Activated CD8-positive, alpha-beta memory T cell treated with anti-CD3 and anti-CD28 coated beads, Interleukin-2, amount 50 U/mL, for 4 hours (primary cell): ENCODE results near the gene CUL2.
"Not testable (repeated sequence)": the region's sequence is repeated elsewhere in the genome, so short reads cannot be mapped to it uniquely, and the experiment has no call there.

Source experiments
- DNase-seq: peaks from one replicate; pipeline ENCODE4 v3.0.0-alpha.2; 2020

The CUL2 gene

DNA sequence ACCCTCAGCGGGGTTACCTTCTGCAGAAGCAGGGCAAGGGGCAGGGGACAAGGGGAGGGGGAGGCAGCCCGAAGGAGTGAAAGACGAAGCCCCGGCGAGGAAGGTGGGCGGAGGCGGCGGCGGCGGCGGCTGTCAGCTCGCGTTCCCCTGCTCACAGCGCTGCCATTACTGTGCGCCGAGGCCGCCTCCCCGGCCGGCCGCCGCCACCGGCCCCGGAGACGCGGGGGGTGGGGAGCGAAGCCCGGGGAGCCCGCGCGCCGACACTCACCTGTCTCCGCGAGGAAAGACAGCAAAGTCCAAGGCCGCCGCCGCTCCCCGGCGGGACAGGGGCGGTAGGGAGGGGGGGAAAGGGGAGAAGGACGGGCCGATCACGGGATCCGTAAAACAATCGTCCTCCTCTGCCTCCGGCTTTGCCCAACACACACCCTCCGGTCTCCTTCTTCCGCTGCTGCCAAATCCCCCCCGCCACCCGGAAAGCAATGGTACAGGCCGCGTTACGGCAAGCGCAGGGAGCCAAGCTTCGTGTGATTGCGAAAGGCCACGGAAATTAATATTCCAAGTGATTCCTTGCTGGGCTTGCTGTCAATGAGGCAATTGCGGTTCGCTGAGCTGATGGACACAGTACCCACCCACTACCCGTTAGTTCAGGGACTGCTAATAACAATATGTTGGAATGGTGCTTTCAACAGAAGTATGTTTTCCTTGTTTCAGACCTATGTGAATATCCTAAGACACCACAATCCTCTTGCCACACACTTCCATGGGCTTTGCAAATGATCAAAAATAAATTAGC is at the start of gene CUL2:
Gene CUL2, minus strand, starts transcription at position 180 of the 793 bp plus-strand sequence. CDS start 19,024 bp downstream, outside the sequence.
- peak; percentile 90 for DNase-seq

DNA sequence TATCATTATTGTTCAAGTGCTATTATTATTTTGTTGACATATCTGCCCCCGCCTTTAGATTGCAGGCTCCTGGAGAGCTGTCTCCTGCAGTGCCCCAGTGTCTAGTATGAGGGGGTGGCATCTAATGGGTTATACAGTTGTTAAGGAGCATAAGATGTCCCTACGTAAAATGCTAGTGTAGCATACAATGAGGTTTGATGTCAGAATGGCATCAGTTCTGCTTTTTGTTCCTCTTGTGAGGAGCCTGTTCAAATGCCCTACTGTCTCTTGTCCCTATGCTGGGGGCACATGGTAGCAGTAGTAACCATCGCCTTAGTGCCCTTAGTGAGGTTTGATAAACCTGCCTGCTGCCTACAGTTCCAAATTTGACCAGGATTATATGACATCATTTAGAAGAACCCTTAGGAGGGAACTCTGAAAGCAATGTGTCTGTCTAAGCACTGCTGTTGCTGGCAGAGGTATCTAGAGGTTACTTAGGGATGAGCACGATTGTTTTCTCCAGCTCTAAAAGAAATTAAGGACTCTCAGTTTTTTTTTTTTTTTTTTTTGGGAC is 46.2 kb upstream of the CUL2 start:
- DNase-seq, result no peak

GRCh38 chr10:35135861-35136260 is 45.7 kb upstream of the CUL2 start:
- DNase-seq, result no peak

- no peak for DNase-seq
Observed at GRCh38 chr10:35133586-35133985, 43.4 kb upstream of the CUL2 start.

- no peak for DNase-seq
Observed at GRCh38 chr10:35132727-35133126, 42.6 kb upstream of the CUL2 start.

GRCh38 chr10:35130663-35131062 is 40.5 kb upstream of the CUL2 start:
- DNase-seq, result no peak

- DNase-seq, result no peak
Observed at GRCh38 chr10:35129185-35129674, 39.1 kb upstream of the CUL2 start.

DNA sequence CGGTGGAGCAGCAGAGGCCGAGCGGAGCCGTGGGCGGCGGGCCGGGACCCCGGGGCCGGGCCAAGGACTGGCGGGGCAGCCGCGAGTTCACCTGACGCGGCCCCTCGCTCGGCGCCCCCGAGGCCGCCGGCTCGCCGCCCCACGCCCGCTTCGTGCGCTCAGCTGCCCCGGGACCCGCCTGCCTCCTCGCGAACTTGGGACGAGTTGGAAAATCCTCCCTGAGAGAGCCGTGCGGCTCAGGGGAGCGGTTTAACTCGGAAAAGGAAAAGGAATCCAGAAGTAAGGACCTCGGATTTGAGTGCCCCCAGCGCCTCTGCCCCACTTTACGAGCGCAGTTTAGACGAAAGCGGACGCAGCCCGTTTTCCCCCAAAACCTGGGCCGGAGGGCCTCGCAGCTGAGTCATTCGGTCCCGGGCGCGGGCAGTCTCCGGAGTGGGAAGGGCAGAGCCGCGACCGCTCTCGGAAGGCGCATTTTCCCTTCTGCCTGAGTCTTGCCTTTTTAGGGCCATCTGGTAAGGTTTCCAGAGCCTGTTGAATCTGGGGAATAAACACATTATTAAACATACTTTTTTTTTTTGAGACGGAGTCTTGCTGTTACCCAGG is 37.2 kb upstream of the CUL2 start:
- DNase-seq, result peak; percentile 64

DNA sequence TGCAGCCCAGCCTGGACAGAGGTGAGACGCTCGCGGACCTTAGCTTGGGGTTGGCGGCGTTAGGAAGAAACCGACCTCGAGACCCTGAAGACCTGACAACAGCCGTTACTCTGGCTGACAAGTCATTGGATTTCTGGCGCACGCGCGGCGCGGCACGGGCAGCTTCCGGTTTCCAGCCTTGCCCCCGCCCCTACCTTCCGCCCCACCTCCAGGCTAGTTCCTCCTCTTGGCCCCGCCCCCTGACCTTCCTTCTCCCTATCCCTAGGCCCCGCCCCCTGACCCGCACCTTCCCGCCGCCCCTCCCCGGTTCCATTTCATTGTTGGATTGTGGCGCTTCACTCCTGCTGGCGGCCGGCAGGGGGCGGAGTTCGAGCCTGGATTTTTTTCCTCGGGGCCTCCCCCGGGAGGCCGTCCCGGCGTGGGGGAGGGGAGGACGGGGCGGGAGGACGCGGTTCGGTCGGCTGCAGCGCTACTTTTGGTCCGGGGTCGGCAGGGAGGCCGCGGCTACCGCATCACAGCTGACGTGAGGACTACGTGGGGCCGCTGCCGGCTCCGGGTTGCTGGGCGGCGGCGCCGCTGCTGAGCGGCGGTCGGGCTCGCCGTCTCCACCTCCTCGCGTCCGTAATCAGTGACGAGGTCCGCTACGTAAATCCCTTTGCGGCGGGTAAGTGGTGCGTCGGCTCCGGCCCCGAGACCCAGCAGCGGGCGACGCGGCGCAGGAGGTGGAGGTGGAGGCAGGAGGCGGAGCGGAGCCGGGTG is 36.6 kb upstream of the CUL2 start, which contains the start of gene CREM:
Gene CREM, plus strand, starts transcription at position 317 of the 759 bp plus-strand sequence. CDS start 10,990 bp downstream, outside the sequence.
- peak; percentile 99 for DNase-seq

DNA sequence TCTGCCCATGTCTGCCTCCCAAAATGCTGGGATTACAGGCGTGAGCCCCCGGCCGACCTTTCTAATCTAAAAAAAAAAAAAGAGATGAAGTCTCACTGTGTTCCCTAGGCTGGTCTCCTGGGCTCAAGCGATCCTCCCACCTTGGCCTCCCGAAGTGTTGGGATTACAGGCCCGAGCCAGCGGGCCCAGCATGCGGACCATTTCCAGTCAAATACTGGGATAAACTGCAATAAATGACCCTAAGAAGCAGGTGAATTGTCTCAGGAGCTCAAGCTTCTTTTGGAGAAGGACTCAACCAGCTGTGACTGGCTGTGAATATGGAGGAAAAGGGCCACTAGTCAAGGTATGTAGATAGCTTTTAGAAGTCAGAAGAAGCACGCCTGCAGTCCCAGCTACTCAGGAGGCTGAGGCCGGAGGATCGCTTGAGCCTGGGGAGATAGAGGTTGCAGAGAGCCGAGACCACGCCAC is 36.0 kb upstream of the CUL2 start:
- no peak for DNase-seq

DNA sequence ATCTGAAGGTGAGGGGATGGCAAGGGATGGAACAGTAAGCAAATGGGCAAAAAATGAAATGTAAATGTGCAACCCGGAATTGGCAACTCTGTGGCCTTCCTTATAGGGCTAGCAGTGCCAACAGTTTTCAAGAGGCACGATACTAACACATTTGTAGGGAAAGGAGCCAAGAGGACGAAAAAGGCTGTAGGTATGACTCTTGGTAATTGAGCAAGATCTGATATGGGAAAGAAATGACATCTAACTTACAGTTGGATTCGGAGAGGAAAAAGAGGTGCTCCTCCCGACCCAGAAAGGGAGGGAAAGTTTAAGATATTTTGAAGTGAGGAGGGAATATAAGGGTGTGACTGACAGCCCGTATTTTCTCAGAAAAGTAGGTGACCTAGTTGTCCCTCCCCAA is 34.4 kb upstream of the CUL2 start:
- DNase-seq, result no peak

- DNase-seq, result no peak
Observed at GRCh38 chr10:35119378-35119777, 29.2 kb upstream of the CUL2 start.

DNA sequence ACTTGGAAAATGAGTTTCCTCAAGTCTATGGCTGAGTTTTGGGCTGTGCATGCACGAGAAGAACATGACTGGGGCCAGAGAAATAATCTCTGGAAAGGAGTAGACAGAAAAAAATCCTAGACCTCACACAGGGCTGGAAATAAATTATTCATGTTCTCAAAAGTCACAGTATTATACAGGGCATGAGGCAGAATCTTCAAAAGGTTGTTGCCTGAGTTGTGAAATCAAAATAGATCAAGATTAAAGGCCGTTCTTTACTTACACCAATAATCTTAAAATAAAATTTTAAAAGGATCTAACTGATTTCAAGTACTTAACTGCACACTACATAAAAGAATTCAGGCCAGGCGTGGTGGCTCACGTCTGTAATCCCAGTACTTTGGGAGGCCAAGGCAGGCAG is 22.4 kb upstream of the CUL2 start:
- no peak for DNase-seq

DNA sequence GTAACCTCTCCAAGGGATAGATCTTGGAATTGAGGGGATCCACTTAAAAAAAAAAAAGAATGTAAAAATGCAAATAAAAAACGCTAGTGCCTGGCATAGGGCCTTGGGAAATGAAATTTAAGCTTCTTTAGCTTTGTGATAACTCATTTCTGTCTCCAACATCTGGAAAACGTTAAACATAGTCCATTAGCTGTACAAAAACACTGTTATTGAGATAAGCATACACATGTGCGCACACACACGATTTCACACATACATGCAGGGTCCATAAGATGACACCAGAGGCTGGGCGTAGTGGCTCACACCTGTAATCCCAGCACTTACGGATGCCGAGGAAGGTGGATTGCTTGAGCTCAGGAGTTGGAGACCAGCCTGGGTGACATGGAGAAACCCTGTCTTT is 13.7 kb upstream of the CUL2 start:
- no peak for DNase-seq

- no peak for DNase-seq
Observed at GRCh38 chr10:35097510-35097909, 7.4 kb upstream of the CUL2 start.

GRCh38 chr10:35096312-35096711 is 6.2 kb upstream of the CUL2 start:
- no peak for DNase-seq

GRCh38 chr10:35092851-35093250 is 2.7 kb upstream of the CUL2 start:
- no peak for DNase-seq

GRCh38 chr10:35091994-35092790 is 2.1 kb upstream of the CUL2 start:
- DNase-seq, result no peak

DNA sequence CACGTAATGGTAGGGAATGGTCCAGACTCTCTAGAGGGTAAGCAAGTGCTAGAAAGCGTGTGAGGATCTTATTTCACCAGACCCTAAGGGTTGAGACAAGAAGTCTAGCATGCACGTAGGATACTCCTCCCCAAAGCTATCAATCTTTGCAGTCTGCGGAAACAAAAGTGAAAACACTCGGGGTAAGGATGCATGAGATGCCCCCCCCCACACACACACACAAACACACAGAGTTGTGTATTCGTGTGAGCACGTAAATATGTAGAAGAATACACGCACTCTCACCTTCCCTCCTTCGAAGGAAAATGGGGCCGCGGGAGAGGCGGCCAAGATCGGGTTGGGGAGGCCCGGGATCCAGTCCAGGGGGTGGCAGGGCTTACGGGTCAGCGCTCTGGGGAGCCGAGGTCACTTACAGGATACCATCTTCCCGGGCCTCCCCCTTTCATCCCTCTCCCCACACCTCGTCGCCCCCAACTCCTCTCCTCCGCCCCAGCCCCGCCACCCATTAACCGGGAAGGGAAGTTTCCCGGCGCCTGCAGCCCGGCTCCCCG is 455 bp downstream of the CUL2 start:
- no peak for DNase-seq

DNA sequence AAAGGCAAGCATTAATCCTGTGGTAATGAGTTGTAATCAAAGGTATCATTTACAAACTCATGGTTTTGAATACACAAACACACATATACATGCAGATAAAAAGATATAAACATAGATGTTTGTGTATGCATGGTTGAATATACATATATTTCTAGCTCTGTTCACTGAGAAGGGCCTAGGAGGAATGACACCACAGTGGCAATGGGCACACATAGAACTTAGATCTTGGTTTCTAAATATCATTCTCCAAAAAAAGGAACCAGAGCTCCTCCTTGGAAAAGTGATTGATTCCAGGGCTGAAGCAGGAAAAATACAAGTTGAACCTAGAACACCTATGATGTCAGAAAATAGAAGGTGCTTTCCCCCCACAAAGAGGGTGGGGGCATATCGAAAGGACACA is 6.9 kb downstream of the CUL2 start:
- DNase-seq, result no peak

DNA sequence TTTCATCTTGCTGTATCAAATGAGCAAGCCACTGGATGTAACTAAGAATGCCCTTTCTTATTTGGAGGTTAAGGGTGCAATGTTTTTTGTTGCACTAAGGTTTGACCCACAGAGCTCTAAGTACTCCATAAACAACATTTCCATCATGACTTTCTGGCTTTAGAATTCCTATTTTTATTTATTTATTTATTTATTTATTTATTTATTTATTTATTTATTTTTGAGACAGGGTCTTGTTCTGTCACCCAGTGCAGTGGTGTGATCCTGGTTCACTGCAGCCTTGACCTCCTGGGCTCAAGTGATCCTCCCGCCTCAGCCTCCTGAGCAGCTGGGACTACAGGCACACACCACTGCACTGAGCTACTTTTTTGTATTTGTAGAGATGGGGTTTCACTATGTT is 9.9 kb downstream of the CUL2 start:
- not testable (repeated sequence) for DNase-seq

DNA sequence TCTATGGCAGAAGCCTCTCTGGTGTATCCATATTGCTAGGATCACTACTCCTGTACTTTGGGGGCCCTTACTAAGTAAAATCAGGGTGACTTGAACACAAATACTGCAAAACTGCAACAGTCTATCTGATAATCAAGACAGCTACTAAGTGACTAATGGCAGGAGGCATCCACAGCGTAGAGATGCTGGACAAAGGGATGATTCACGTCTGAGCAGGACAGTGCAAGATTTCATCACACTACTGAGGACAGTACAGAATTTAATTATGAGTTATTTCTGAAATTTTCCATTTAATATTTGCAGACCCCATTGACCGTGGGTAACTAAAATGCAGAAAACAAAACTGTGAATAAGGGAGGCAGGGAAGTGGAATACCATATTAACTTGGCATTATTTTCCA is 10.4 kb downstream of the CUL2 start:
- DNase-seq, result no peak
